IPS DF 4.7 (cell line): Measurements from ENCODE around the gene AP3M1.

Experiments used
- DNase-seq: peaks from one replicate; pipeline ENCODE4 v3.0.0-alpha.2; 2013; ENCODE audit warnings: low spot score; ENCODE audit errors: extremely low read depth

The AP3M1 gene

DNA sequence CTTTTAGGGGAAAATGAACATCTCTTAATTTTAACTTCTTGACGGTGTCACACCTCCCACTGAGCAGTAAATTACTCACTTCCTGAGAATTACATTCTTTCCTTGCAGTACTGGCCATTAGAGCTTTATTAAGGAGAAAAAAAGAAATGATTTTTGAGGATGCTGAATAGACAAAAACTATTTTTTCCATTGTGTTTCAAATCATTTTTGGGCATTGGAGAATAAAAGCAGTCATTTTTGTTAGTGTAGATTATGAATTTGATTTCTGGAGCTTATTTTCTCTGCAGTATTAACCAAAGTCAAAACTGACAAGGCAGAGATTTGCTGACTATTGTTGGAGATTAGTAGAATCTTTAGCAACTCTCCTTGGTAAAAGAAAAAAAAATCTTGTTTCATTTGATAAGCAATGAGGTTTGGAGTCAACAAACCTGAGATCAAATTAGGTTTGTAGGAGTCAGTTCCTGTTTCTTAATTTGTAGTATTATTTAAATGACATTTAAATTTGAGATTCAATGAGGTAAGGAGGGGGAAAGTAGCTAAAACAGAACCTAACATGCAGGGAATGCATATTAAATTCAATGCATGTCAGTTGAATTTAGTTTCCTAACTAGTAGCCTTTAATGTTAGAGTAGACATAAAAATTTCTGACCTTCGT, 70.6 kb downstream of the AP3M1 start:
- no peak for DNase-seq

GRCh38 chr10:74079028-74079935, 71.3 kb downstream of the AP3M1 start:
- DNase-seq: no peak

DNA sequence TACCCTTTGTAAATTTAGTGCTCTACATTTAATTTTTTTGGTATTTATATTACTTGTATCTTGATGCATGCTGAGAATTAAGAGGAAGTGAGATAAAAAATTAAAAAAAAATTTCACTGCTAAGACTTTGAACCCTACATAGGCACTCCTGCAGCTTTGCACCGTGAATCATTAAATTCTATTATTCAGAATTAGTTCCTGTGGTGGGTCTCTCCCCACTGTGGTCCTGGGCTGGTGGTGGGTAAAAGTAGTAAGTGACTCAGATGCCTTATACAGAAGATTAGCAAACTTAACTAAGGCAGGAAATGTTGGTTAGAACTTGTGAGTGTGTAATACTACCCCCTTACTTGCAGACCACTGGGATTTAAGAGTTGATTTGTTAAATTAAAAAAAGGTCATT, 72.6 kb downstream of the AP3M1 start:
- no peak for DNase-seq

GRCh38 chr10:74077416-74077815, 73.2 kb downstream of the AP3M1 start:
- DNase-seq: no peak

DNA sequence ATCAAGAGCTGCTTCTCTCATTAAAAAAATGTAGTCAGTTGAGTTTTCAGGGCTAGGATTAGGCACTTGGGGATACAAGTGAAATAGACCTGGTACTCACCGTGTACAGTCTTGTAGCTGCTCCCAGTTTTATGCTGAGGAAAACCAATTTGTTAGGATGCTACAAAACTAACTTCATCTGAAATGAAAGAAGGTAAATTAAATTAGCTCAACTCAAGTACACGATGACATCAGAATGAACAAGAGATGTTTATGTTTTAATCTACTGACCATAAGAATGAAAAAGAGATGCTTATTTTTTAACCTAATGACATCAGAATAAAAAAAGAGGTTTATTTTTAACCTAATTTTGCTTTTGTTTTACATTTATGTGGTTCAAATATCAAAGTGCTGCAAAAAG, 73.7 kb downstream of the AP3M1 start:
- no peak for DNase-seq

DNA sequence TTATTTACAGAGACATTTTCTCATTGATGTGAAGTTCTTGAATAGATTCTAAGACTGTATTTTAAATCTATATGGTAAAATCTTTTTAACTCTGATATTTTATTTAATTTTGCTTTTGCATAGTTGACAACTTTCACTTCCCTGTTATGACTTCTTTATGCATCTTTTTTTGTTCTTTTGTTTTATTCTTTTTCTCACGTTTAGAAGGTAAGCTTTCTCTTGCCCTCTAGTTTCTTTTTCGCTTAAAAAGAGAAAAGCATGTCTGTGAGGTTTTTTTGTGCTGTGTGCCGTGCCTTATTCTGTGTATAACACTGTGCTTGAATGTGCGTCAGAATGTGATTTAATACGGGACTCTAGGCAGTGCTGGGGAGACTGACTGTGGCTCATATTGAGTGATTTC, 74.7 kb downstream of the AP3M1 start:
- no peak for DNase-seq

DNA sequence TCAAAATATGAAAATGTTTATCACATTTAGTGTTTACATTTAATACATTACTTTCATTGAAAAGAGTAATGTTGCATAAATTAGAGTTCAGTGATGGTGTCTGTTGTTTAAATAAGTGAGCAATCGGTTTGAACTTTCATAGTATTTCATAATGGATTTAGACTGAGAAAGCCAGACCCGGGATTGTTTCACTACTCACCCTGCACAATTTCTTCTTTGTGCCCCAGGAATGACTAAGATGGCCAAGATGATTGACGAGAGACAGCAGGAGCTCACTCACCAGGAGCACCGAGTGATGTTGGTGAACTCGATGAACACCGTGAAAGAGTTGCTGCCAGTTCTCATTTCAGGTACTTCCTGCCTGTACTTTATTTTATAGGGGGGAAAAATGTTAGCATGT, 78.1 kb downstream of the AP3M1 start:
- no peak for DNase-seq

DNA sequence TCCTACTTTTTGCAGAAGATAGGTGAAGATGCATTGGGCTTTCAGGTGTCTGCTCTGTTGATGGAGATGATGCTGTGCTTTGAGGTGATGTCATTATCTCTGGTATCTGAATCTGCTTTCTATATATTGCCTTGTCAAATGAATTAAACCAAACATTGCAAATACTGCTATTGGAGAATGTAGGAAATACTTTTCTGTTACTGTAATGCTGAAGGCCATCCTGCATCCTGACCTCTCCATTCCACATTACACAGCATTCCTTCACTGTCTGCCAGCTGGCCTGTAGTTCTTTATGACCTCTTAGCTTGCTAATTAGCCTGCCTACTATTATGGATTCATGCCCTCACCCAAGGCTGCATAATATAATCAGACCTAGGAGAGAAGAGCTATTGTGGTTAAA, 79.5 kb downstream of the AP3M1 start:
- no peak for DNase-seq
